GM18526 (cell line): ENCODE measurements around the gene PDP2.

Experiments
- POLR2A ChIP-seq: IDR thresholded peaks from 3 replicates; pipeline ENCODE4 v1.6.1; 2011; ENCODE audit not compliant: insufficient read length; ENCODE audit errors: extremely low read depth

The PDP2 gene

GRCh38 chr16:66871840-66872239, 8.5 kb upstream of the PDP2 start:
- TF ChIP-seq POLR2A: no peak

- no peak for TF ChIP-seq POLR2A
Measured at GRCh38 chr16:66872559-66872942, 7.8 kb upstream of the PDP2 start.

GRCh38 chr16:66872943-66873684, 7.2 kb upstream of the PDP2 start:
- TF ChIP-seq POLR2A: no peak

- TF ChIP-seq POLR2A: no peak
Measured at GRCh38 chr16:66873685-66874055, 6.6 kb upstream of the PDP2 start.

- TF ChIP-seq POLR2A: no peak
Measured at GRCh38 chr16:66874079-66874775, 6.1 kb upstream of the PDP2 start.

- no peak for TF ChIP-seq POLR2A
Measured at GRCh38 chr16:66878067-66878466, 2.2 kb upstream of the PDP2 start.

GRCh38 chr16:66881014-66881417, 701 bp downstream of the PDP2 start:
- TF ChIP-seq POLR2A: no peak

- no peak for TF ChIP-seq POLR2A
Measured at GRCh38 chr16:66881560-66881959, 1.2 kb downstream of the PDP2 start.

GRCh38 chr16:66881964-66882508, 1.7 kb downstream of the PDP2 start:
- no peak for TF ChIP-seq POLR2A

- no peak for TF ChIP-seq POLR2A
Measured at GRCh38 chr16:66882702-66883101, 2.4 kb downstream of the PDP2 start.

GRCh38 chr16:66885491-66885890, 5.2 kb downstream of the PDP2 start:
- no peak for TF ChIP-seq POLR2A

GRCh38 chr16:66886321-66886720, 6.0 kb downstream of the PDP2 start:
- TF ChIP-seq POLR2A: no peak

- TF ChIP-seq POLR2A: no peak
Measured at GRCh38 chr16:66886914-66887313, 6.6 kb downstream of the PDP2 start.

GRCh38 chr16:66888647-66889615, 8.6 kb downstream of the PDP2 start:
- no peak for TF ChIP-seq POLR2A

- TF ChIP-seq POLR2A: no peak
Measured at GRCh38 chr16:66889622-66890021, 9.3 kb downstream of the PDP2 start.
